HG02798 (cell line): ENCODE data around the gene PPP1R2.
A peak's percentile ranks its signal among the peaks of the same experiment; 100 is the strongest.
"Not testable (repeated sequence)": the region's sequence is repeated elsewhere in the genome, so short reads cannot be mapped to it uniquely, and the experiment has no call there.

Experiments
- ATAC-seq: cut with Tn5 transposase; IDR thresholded peaks from one replicate; pipeline ENCODE4 v1.9.1; 2021; ENCODE audit warnings: mild to moderate bottlenecking; ENCODE audit not compliant: unreplicated experiment, poor library complexity

PPP1R2 gene

GRCh38 chr3:195542316-195542697 is 818 bp downstream of the PPP1R2 start:
- no peak for ATAC-seq

DNA sequence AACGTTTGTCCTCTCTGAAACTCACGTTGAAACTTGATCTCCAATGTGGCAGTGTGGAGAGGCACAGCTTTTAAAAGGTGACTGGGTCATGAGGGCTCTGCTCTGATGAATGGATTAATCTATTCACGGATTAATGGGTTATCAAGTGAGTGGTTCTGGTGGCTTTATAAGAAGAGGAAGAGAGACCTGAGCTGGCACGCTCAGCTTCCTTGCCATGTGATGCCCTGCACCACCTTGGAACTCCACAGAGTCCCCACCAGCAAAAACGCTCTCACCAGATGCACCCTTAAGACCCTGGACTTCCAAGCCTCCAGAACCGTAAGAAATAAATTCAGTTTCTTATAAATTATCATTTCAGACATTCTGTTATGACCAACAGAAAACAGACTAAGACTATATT is 2.6 kb downstream of the PPP1R2 start:
- ATAC-seq: no peak

DNA sequence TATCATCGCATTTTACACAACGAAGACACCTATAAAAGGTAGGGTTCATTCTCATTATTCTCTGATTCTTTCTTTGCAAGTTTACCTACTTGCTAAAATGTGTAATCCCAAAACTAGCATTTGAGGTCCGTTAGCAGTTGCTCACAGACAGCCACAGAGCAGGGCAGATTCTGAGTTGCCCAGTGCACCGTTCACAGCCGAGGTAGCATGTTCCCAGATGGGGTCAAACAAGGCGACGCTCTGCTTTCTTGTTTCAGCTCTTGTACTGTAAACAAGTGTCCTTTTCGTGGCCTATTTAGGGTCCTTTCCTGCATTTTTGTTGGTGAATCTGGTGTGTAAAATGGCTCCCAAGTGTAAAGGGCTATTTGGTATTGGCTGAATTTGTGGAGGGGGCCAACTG is 3.1 kb downstream of the PPP1R2 start:
- no peak for ATAC-seq

GRCh38 chr3:195539479-195539878 is 3.6 kb downstream of the PPP1R2 start:
- no peak for ATAC-seq

- peak; percentile 65 for ATAC-seq
Measured at GRCh38 chr3:195537995-195538394, 5.1 kb downstream of the PPP1R2 start.

DNA sequence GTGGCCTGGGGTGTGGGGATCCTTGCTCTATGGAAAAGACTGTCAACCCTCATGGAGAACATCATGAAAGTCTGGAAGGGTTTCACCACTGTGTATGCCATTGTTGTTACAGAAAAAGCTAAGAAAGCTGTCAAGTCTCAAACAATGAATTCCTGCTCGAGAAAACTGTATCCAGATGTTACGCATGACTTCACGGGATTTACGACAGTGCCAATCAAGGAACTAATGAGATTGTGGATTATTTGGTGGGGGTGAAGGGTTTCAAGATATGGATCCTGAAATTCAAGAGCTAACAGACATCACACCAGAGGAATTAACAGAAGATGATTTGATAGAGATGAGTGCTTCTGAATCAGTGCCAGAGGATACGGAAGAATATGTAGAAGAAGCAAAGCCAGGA is 7.8 kb downstream of the PPP1R2 start:
- no peak for ATAC-seq

DNA sequence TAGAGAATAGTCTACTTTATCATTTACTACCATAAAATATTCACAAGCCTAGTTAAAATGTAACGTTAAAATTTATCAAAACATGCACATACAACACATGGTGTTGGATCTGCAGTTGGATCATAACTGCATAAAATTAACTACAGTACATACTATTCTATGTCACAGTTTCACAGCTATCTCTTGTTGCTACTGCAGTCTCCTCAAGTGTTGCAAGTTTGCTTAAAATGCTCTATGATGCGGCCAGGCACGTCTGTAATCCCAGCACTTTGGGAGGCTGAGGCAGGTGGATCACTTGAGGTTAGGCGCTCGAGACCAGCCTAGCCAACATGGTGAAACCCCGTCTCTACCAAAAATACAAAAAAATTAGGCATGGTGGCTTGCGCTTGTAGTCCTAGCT is 10.3 kb downstream of the PPP1R2 start:
- ATAC-seq: no peak

GRCh38 chr3:195532345-195532744 is 10.8 kb downstream of the PPP1R2 start:
- ATAC-seq: no peak

DNA sequence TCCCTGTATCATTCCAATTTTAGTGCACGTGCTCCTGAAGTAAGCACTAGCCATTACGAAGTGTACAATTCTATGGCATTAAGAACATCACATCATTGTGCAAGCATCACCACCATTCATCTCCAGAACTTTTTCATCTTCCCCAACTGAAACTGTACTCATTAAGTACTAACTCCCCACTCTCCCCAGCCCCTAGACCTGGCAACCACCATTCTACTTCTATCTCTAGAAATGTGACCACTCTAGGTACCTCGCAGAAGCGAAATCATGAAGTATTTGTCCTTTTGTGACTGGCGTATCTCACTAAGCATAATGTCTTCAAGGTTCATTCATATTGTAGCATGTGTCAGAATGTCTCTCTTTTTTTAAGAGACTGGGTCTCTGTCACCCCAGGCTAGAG is 11.4 kb downstream of the PPP1R2 start:
- no peak for ATAC-seq

DNA sequence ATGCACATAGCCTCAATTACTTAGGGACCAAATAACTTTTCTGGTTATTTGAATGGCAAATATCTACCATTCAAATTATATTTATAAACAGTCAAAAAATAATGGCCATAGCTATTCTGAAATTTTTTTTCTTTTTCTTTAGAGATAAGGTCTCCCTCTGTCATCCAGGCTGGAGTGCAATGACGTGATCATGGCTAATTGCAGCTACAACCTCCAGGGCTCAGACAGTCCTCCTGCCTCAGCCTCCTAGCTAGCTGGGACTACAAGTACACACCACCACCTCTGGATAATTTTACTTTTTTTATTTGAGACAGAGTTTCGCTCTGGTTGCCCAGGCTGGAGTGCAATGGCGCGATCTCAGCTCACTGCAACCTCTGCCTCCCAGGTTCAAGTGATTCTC is 16.6 kb downstream of the PPP1R2 start:
- ATAC-seq: no peak

GRCh38 chr3:195524171-195524896 is 18.8 kb downstream of the PPP1R2 start:
- ATAC-seq: no peak

GRCh38 chr3:195522254-195523023 is 20.7 kb downstream of the PPP1R2 start:
- ATAC-seq: no peak

DNA sequence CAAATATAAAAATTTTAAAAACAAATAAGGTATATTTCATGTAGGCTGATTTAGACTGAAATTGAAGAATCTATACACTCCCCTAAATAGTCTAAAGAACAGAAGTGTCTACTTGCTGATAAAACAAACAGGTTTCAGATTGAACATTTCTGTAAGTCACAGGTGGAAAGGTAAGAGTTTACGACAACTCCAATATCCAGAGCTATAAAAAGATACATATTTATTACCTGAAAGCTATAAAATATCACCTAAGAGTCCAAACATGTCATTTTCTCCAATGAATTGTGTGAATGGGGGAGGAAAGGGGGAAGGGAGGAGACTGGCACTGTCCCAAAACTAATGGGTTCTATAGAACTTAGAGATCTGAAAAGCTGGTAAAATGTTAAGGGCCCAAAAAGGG is 26.1 kb downstream of the PPP1R2 start:
- ATAC-seq: no peak

- not testable (repeated sequence) for ATAC-seq
Measured at GRCh38 chr3:195514610-195515235, 28.4 kb downstream of the PPP1R2 start.

GRCh38 chr3:195512798-195513345 is 30.3 kb downstream of the PPP1R2 start:
- no peak for ATAC-seq

DNA sequence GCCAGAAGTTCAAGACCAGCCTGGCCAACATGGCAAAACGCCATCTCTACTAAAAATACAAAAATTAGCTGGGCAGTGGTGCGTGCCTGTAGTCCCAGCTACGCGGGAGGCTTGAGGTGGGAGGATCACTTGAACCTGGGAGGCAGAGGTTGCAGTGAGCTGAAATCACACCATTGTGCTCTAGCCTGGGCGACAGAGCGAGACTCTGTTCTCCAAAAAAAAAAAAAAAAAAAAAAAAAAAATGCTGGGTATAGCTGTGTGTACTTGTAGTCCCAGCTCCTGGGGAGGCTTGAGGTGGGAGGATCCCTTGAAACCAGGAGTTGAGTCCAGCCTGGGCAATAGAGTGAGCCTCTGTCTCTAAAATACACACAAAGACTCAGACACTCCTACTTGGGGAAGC is 32.0 kb downstream of the PPP1R2 start:
- ATAC-seq: no peak

DNA sequence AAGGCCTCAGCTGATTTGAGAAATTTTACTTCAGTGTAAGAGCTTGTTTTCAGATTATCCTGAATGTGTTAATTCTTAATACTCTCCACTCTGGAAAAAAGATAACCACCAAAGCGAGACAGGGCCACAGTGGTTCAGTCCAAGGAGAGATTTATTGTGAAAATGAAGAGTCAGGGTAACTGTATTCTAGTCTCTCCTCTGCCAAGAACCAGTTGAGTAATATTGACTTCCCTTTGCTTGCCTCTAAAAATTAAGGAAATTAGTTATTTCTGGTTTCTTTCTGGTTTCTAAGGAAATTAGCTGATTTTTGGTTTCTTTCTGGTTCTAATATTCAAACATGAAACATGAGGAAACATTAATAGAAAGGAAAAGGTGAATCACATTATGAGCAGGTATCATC is 34.9 kb downstream of the PPP1R2 start:
- no peak for ATAC-seq

GRCh38 chr3:195475614-195476013 is 67.5 kb downstream of the PPP1R2 start:
- ATAC-seq: no peak

DNA sequence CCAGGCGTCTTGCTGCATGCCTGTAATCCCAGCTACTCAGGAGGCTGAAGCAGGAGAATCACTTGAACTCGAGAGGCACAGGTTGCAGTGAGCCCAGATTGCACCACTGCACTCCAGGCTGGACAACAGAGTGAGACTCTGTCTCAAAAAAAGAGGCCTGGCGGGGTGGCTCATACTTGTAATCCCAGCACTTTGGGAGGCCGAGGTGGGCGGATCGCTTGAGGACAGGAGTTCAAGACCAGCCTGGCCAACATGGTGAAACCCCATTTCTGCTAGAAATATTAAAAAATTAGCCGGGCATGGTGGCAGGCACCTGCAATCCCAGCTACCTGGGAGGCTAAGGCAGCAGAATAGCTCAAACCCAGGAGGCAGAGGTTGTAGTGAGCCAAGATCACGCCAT is 68.0 kb downstream of the PPP1R2 start:
- not testable (repeated sequence) for ATAC-seq

GRCh38 chr3:195468841-195469240 is 74.3 kb downstream of the PPP1R2 start:
- ATAC-seq: no peak

- ATAC-seq: no peak
Measured at GRCh38 chr3:195468391-195468776, 74.7 kb downstream of the PPP1R2 start.
